K562 (cell line): ENCODE data around the gene IBA57. TPM values are rescaled to one million over a fixed set of nuclear protein-coding genes. Genes with fewer than 3 reads are reported as not detected.
A peak's percentile ranks its signal among the peaks of the same experiment; 100 is the strongest.

Source experiments
- CBX5 ChIP-seq: IDR thresholded peaks from 2 replicates; pipeline ENCODE4 v1.6.1; 2014; ENCODE audit warnings: low read depth, borderline replicate concordance
- COPS2 ChIP-seq: fragments of 450-650 bp; conservative IDR thresholded peaks from 2 replicates; pipeline ENCODE4 v1.6.1; 2016; ENCODE audit warnings: mild to moderate bottlenecking, moderate library complexity
- MEIS2 ChIP-seq: fragments of 450-650 bp; IDR thresholded peaks from 2 replicates; pipeline ENCODE4 v1.6.1; 2014; ENCODE audit warnings: mild to moderate bottlenecking; ENCODE audit not compliant: partially characterized antibody
- RAD21 ChIP-seq, 2 experiments: fragments of 250-450 bp in 1 of 2; fragments of 450-650 bp in 1 of 2; sonication (Bioruptor Pico) in 1 of 2; formaldehyde crosslinking in 1 of 2; IDR thresholded peaks in 1 of 2; conservative IDR thresholded peaks in 1 of 2; 2 replicates each; pipeline versions ENCODE4 v1.4.0 to v1.8.0; 2020 to 2022; ENCODE audit warnings: mild to moderate bottlenecking in 2 of 2, moderate library complexity in 1 of 2
- RBM34 ChIP-seq: fragments of 200-400 bp; formaldehyde crosslinking; IDR thresholded peaks from 2 replicates; pipeline ENCODE4 v1.6.1; 2018; ENCODE audit warnings: low read length, borderline replicate concordance; ENCODE audit not compliant: insufficient read depth
- RNF2 ChIP-seq: sonication (generic); IDR thresholded peaks from 2 replicates; pipeline ENCODE4 v1.6.1; 2016
- TEAD4 ChIP-seq, 2 experiments: sonication (generic) in 1 of 2; formaldehyde crosslinking in 1 of 2; IDR thresholded peaks; 2 replicates each; pipeline versions ENCODE4 v1.6.1 to v1.8.0; 2012 to 2022; ENCODE audit warnings: borderline replicate concordance in 1 of 2, inconsistent platforms in 1 of 2, low read length in 1 of 2, mild to moderate bottlenecking in 1 of 2, missing genetic modification reagents in 1 of 2
- XRCC5 ChIP-seq: fragments of 200-400 bp; formaldehyde crosslinking; IDR thresholded peaks from 2 replicates; pipeline ENCODE4 v1.6.1; 2017; ENCODE audit warnings: low read depth, mild to moderate bottlenecking, low read length
- ZNF24 ChIP-seq: fragments of 450-650 bp; IDR thresholded peaks from 2 replicates; pipeline ENCODE4 v1.6.1; 2016
- ZNF79 ChIP-seq: fragments of 250-450 bp; sonication (Bioruptor Pico); IDR thresholded peaks from 2 replicates; pipeline ENCODE4 v1.4.0; 2020; ENCODE audit warnings: low read depth, mild to moderate bottlenecking, moderate library complexity
- polyA plus RNA-seq, 8 experiments: library from polyadenylated mRNA; depleted of rRNA in 4 of 8; stranded (reverse) in 5 of 8; unstranded in 3 of 8; fragments of >200 nt; fragmentation: Nextera tagmentation in 2 of 8; fragmentation: Illumina TruSeq in 1 of 8; extraction: Ambion mirVana in 2 of 8; extraction: Trizol in 1 of 8; gene quantifications; 2 replicates each; pipeline versions ENCODE4 v1.2.1 to v1.2.3, GENCODE V29; 2011 to 2014; ENCODE audit warnings: inconsistent platforms in 1 of 8, missing spikeins in 1 of 8
- total RNA-seq, 7 experiments: library from RNA; depleted of rRNA in 6 of 7; stranded (reverse); fragments of >200 nt in 6 of 7; fragmentation: Illumina TruSeq in 2 of 7; extraction: Trizol in 2 of 7; gene quantifications; 2 replicates each; pipeline versions ENCODE4 v1.2.1 to v1.2.3, GENCODE V29; 2011 to 2021; ENCODE audit warnings: low replicate concordance in 1 of 7
- TF ChIP-seq, protein P1 (sequence below): fragments of 450-650 bp; formaldehyde crosslinking; IDR thresholded peaks from 2 replicates; pipeline ENCODE4 v1.4.0; 2022; ENCODE audit warnings: mild to moderate bottlenecking, moderate library complexity
- TF ChIP-seq, protein P2 (sequence below): fragments of 450-650 bp; IDR thresholded peaks from 2 replicates; pipeline ENCODE4 v1.7.1; 2018; ENCODE audit warnings: mild to moderate bottlenecking, low read depth; ENCODE audit not compliant: partially characterized antibody
- TF ChIP-seq, protein P3 (sequence below): sonication (generic); formaldehyde crosslinking; IDR thresholded peaks from 2 replicates; pipeline ENCODE4 v1.8.1; 2022; ENCODE audit warnings: missing genetic modification reagents
- TF ChIP-seq, protein P4 (sequence below), 2 experiments: fragments of 450-650 bp; formaldehyde crosslinking in 1 of 2; IDR thresholded peaks; 2 replicates each; pipeline versions ENCODE4 v1.4.0 to v1.6.1; 2014 to 2020; ENCODE audit warnings: mild to moderate bottlenecking in 2 of 2, borderline replicate concordance in 1 of 2, low read depth in 1 of 2

IBA57 gene
- total and polyA plus RNA-seq, 9 of the 15 experiments (the other 6 are each of a cell fraction or from before 2014, with no cell fraction given) = 0.77 to 15.5 (median 2.7) TPM

DNA sequence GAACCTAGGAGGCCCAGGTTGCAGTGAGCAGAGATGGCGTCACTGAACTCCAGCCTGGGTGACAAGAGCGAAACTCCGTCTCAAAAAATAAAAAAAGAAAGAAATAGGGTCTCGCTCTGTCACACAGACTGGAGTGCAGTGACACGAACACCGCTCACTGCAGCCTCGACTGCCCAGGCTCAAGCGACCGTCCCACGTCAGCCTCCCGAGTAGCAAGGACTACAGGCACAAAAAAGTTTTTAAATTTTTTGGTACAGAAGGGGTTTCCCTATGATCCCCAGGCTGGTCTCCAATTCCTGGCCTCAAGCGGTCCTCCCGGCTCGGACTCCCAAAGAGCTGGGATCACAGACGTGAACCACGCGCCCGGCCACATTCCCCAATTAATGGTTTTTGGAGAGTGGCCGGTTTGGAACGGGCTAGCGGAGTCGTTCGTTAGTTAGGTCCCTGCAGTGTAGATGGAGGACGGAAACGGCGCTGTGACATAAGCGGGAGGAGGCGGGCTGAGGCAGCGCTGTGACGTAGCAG lies 26.1 kb upstream of the IBA57 start (continued):
- TF ChIP-seq XRCC5 (no peak), ZNF79 (CRISPR knock-in tag) (no peak; the same call in 1 of the 2 replicates), TEAD4 (IDR thresholded peaks at IDR 0.05; ENCODE audit: low read length) (no peak), TEAD4 (CRISPR knock-in tag; IDR thresholded peaks at IDR 0.05; ENCODE audit: borderline replicate concordance) (no peak), RBM34 (no peak), ZNF24 (0 out of 2 replicates have a peak, but pooled peaks have one; percentile 20), RAD21 (CRISPR knock-in tag; conservative IDR thresholded peaks at IDR 0.05 in 1 of 2, IDR thresholded peaks at IDR 0.05 in 1 of 2) (peak in 1 of 2 experiments; percentile 31; a peak in 2 of 4 replicates), MEIS2 (no peak), COPS2 (no peak), RNF2 (0 out of 2 replicates have a peak, but pooled peaks have one; percentile 2), CBX5 (no peak; the same call in 1 of the 2 replicates)
- TF ChIP-seq, protein P1, sequence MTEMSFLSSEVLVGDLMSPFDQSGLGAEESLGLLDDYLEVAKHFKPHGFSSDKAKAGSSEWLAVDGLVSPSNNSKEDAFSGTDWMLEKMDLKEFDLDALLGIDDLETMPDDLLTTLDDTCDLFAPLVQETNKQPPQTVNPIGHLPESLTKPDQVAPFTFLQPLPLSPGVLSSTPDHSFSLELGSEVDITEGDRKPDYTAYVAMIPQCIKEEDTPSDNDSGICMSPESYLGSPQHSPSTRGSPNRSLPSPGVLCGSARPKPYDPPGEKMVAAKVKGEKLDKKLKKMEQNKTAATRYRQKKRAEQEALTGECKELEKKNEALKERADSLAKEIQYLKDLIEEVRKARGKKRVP (CRISPR knock-in tag) = no peak
- TF ChIP-seq, protein P2, sequence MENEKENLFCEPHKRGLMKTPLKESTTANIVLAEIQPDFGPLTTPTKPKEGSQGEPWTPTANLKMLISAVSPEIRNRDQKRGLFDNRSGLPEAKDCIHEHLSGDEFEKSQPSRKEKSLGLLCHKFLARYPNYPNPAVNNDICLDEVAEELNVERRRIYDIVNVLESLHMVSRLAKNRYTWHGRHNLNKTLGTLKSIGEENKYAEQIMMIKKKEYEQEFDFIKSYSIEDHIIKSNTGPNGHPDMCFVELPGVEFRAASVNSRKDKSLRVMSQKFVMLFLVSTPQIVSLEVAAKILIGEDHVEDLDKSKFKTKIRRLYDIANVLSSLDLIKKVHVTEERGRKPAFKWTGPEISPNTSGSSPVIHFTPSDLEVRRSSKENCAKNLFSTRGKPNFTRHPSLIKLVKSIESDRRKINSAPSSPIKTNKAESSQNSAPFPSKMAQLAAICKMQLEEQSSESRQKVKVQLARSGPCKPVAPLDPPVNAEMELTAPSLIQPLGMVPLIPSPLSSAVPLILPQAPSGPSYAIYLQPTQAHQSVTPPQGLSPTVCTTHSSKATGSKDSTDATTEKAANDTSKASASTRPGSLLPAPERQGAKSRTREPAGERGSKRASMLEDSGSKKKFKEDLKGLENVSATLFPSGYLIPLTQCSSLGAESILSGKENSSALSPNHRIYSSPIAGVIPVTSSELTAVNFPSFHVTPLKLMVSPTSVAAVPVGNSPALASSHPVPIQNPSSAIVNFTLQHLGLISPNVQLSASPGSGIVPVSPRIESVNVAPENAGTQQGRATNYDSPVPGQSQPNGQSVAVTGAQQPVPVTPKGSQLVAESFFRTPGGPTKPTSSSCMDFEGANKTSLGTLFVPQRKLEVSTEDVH = no peak
- TF ChIP-seq, protein P3, sequence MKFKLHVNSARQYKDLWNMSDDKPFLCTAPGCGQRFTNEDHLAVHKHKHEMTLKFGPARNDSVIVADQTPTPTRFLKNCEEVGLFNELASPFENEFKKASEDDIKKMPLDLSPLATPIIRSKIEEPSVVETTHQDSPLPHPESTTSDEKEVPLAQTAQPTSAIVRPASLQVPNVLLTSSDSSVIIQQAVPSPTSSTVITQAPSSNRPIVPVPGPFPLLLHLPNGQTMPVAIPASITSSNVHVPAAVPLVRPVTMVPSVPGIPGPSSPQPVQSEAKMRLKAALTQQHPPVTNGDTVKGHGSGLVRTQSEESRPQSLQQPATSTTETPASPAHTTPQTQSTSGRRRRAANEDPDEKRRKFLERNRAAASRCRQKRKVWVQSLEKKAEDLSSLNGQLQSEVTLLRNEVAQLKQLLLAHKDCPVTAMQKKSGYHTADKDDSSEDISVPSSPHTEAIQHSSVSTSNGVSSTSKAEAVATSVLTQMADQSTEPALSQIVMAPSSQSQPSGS = no peak
- TF ChIP-seq, protein P4, sequence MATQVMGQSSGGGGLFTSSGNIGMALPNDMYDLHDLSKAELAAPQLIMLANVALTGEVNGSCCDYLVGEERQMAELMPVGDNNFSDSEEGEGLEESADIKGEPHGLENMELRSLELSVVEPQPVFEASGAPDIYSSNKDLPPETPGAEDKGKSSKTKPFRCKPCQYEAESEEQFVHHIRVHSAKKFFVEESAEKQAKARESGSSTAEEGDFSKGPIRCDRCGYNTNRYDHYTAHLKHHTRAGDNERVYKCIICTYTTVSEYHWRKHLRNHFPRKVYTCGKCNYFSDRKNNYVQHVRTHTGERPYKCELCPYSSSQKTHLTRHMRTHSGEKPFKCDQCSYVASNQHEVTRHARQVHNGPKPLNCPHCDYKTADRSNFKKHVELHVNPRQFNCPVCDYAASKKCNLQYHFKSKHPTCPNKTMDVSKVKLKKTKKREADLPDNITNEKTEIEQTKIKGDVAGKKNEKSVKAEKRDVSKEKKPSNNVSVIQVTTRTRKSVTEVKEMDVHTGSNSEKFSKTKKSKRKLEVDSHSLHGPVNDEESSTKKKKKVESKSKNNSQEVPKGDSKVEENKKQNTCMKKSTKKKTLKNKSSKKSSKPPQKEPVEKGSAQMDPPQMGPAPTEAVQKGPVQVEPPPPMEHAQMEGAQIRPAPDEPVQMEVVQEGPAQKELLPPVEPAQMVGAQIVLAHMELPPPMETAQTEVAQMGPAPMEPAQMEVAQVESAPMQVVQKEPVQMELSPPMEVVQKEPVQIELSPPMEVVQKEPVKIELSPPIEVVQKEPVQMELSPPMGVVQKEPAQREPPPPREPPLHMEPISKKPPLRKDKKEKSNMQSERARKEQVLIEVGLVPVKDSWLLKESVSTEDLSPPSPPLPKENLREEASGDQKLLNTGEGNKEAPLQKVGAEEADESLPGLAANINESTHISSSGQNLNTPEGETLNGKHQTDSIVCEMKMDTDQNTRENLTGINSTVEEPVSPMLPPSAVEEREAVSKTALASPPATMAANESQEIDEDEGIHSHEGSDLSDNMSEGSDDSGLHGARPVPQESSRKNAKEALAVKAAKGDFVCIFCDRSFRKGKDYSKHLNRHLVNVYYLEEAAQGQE (IDR thresholded peaks at IDR 0.05; ENCODE audit: borderline replicate concordance) = no peak
- TF ChIP-seq, protein P4 (CRISPR knock-in tag; IDR thresholded peaks at IDR 0.05; ENCODE audit: low read depth) = peak; percentile 43; the same call in 1 of the 2 replicates
